ENCODE measurements around the gene TAAR2.
"Not testable (repeated sequence)": the region's sequence is repeated elsewhere in the genome, so short reads cannot be mapped to it uniquely, and the experiment has no call there.

TAAR2 gene

DNA sequence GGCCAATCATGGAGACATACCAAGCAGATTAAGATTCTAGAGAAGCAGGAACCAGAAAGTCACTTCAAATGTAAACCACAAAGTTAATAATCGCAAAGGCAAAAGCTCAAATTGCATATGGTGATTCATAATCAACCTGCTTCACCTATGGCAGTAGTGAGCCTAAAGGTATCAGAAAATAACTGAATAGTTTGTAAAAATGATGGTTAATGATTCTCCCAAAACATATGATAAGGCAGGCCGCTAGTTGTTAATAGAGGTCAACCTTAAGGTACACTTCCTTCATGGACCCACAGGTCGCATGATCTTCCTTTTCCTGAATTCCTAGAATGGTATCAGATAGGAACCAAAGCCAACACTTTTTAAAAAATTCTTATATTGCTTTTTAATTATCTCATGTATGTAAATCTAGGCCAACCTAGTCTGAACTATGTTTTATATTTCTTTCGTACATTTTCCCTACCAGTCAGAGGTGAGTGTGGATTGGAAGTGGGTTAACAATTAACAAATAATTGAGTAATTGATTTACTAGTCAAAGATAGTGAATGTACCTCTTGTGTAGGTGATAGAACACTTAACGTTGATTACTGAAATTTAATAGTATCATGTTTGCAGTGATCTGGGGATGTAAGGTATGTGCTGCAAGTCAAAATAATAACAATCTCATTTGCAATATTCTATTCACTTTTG, 16.4 kb downstream of the TAAR2 start:
- no peak overlapping the region for H3K4me3 ChIP-seq (ENCODE audit: insufficient read depth, low read length, poor library complexity, severe bottlenecking)
- H3K9me3 ChIP-seq (ENCODE audit: insufficient read depth, low read length): no peaks in the 10 kb centered on the region
- no peak overlapping the region for H2AFZ ChIP-seq (ENCODE audit: low read depth, low read length, severe bottlenecking)
- no peaks in the 10 kb centered on the region for H3K79me2 ChIP-seq (ENCODE audit: insufficient read depth, low read length)
- H3K9me2 ChIP-seq (replicated peaks; ENCODE audit: insufficient read depth, low read length): no peaks in the 10 kb centered on the region
- no peaks in the 10 kb centered on the region for H3F3A ChIP-seq (ENCODE audit: insufficient read depth)
- no peak overlapping the region for H3K9ac ChIP-seq (ENCODE audit: low read length)
- no peak overlapping the region for H3K27ac ChIP-seq (ENCODE audit: low read depth, low read length)
- H3K4me2 ChIP-seq (ENCODE audit: low read depth, low read length, poor library complexity, severe bottlenecking): no peak overlapping the region
- TF ChIP-seq EZH2phosphoT487 (conservative IDR thresholded peaks at IDR 0.05; ENCODE audit: low read length): no peak
- TF ChIP-seq CTCF (IDR thresholded peaks at IDR 0.05; ENCODE audit: insufficient read depth, low read length, poor library complexity, severe bottlenecking): no peak
- H3K27me3 ChIP-seq (ENCODE audit: low read length): no peaks in the 10 kb centered on the region
- H4K20me1 ChIP-seq (ENCODE audit: low read depth, low read length): no peaks in the 10 kb centered on the region
- H3K36me3 ChIP-seq (ENCODE audit: low read length): no peaks in the 10 kb centered on the region

- H3K27me3 ChIP-seq (ENCODE audit: low read length): no peaks in the 10 kb centered on the region
- TF ChIP-seq CTCF (IDR thresholded peaks at IDR 0.05; ENCODE audit: insufficient read depth, low read length, poor library complexity, severe bottlenecking) (no peak), EZH2phosphoT487 (conservative IDR thresholded peaks at IDR 0.05; ENCODE audit: low read length) (no peak)
- no peaks in the 10 kb centered on the region for H3K36me3 ChIP-seq (ENCODE audit: low read length)
- H2AFZ ChIP-seq (ENCODE audit: low read depth, low read length, severe bottlenecking): no peak overlapping the region
- no peaks in the 10 kb centered on the region for H3K79me2 ChIP-seq (ENCODE audit: insufficient read depth, low read length)
- H4K20me1 ChIP-seq (ENCODE audit: low read depth, low read length): no peaks in the 10 kb centered on the region
- H3K4me2 ChIP-seq (ENCODE audit: low read depth, low read length, poor library complexity, severe bottlenecking): no peak overlapping the region
- no peak overlapping the region for H3K4me3 ChIP-seq (ENCODE audit: insufficient read depth, low read length, poor library complexity, severe bottlenecking)
- no peaks in the 10 kb centered on the region for H3F3A ChIP-seq (ENCODE audit: insufficient read depth)
- H3K27ac ChIP-seq (ENCODE audit: low read depth, low read length): no peak overlapping the region
- no peak overlapping the region for H3K9ac ChIP-seq (ENCODE audit: low read length)
- no peaks in the 10 kb centered on the region for H3K9me3 ChIP-seq (ENCODE audit: insufficient read depth, low read length)
- no peaks in the 10 kb centered on the region for H3K9me2 ChIP-seq (replicated peaks; ENCODE audit: insufficient read depth, low read length)
Observed at GRCh38 chr6:132604635-132605152, 19.4 kb downstream of the TAAR2 start.

- not testable (repeated sequence) for H3K27ac ChIP-seq (ENCODE audit: low read depth, low read length); H2AFZ ChIP-seq (ENCODE audit: low read depth, low read length, severe bottlenecking); H4K20me1 ChIP-seq (ENCODE audit: low read depth, low read length); H3K9me2 ChIP-seq (replicated peaks; ENCODE audit: insufficient read depth, low read length); H3K27me3 ChIP-seq (ENCODE audit: low read length); H3F3A ChIP-seq (ENCODE audit: insufficient read depth); H3K4me2 ChIP-seq (ENCODE audit: low read depth, low read length, poor library complexity, severe bottlenecking); H3K36me3 ChIP-seq (ENCODE audit: low read length); H3K9ac ChIP-seq (ENCODE audit: low read length); H3K4me3 ChIP-seq (ENCODE audit: insufficient read depth, low read length, poor library complexity, severe bottlenecking); H3K79me2 ChIP-seq (ENCODE audit: insufficient read depth, low read length); H3K9me3 ChIP-seq (ENCODE audit: insufficient read depth, low read length)
Observed at GRCh38 chr6:132600900-132601299, 23.2 kb downstream of the TAAR2 start.

- no peak overlapping the region for H3K4me3 ChIP-seq (ENCODE audit: insufficient read depth, low read length, poor library complexity, severe bottlenecking)
- H3K9me3 ChIP-seq (ENCODE audit: insufficient read depth, low read length): no peaks in the 10 kb centered on the region
- H3K79me2 ChIP-seq (ENCODE audit: insufficient read depth, low read length): no peaks in the 10 kb centered on the region
- H3K27me3 ChIP-seq (ENCODE audit: low read length): no peaks in the 10 kb centered on the region
- H3K9ac ChIP-seq (ENCODE audit: low read length): no peak overlapping the region
- no peaks in the 10 kb centered on the region for H3K9me2 ChIP-seq (replicated peaks; ENCODE audit: insufficient read depth, low read length)
- H3K36me3 ChIP-seq (ENCODE audit: low read length): no peaks in the 10 kb centered on the region
- no peak overlapping the region for H2AFZ ChIP-seq (ENCODE audit: low read depth, low read length, severe bottlenecking)
- no peak overlapping the region for H3K4me2 ChIP-seq (ENCODE audit: low read depth, low read length, poor library complexity, severe bottlenecking)
- H4K20me1 ChIP-seq (ENCODE audit: low read depth, low read length): no peaks in the 10 kb centered on the region
- H3K27ac ChIP-seq (ENCODE audit: low read depth, low read length): no peak overlapping the region
- TF ChIP-seq EZH2phosphoT487 (conservative IDR thresholded peaks at IDR 0.05; ENCODE audit: low read length) (no peak), CTCF (IDR thresholded peaks at IDR 0.05; ENCODE audit: insufficient read depth, low read length, poor library complexity, severe bottlenecking) (peak; percentile 42)
- no peaks in the 10 kb centered on the region for H3F3A ChIP-seq (ENCODE audit: insufficient read depth)
Observed at GRCh38 chr6:132598473-132598872, 25.6 kb downstream of the TAAR2 start.
